ENCODE data around the gene CCM2.
"Not testable (repeated sequence)": the region's sequence is repeated elsewhere in the genome, so short reads cannot be mapped to it uniquely, and the experiment has no call there.

Gene CCM2

GRCh38 chr7:45026984-45027773 is 27.2 kb downstream of the CCM2 start:
- peak; percentile 95 for DNase-seq
- in situ Hi-C loops (cut with MboI; ENCODE audit: low pct_unique_long_range_greater_than_20kb, low sequenced_read_pairs): no loop called here

- in situ Hi-C loops (cut with MboI; ENCODE audit: low pct_unique_long_range_greater_than_20kb, low sequenced_read_pairs): no loop called here
- DNase-seq: no peak
These were observed 27.7 kb downstream of the CCM2 start for GRCh38 chr7:45027774-45028114.

GRCh38 chr7:45028138-45028919 is 28.3 kb downstream of the CCM2 start:
- in situ Hi-C loops (cut with MboI; ENCODE audit: low pct_unique_long_range_greater_than_20kb, low sequenced_read_pairs): no loop called here
- DNase-seq: peak; percentile 29

GRCh38 chr7:45028920-45029344 is 28.9 kb downstream of the CCM2 start:
- in situ Hi-C loops (cut with MboI; ENCODE audit: low pct_unique_long_range_greater_than_20kb, low sequenced_read_pairs): no loop called here
- DNase-seq: no peak

GRCh38 chr7:45031829-45032228 is 31.8 kb downstream of the CCM2 start:
- in situ Hi-C loops (cut with MboI; ENCODE audit: low pct_unique_long_range_greater_than_20kb, low sequenced_read_pairs): no loop called here
- DNase-seq: no peak

- DNase-seq: no peak
- in situ Hi-C loops (cut with MboI; ENCODE audit: low pct_unique_long_range_greater_than_20kb, low sequenced_read_pairs): no loop called here
These were observed 32.4 kb downstream of the CCM2 start for GRCh38 chr7:45032421-45032820.

- in situ Hi-C loops (cut with MboI; ENCODE audit: low pct_unique_long_range_greater_than_20kb, low sequenced_read_pairs): no loop called here
- DNase-seq: no peak
These were observed 33.4 kb downstream of the CCM2 start for GRCh38 chr7:45033261-45033930.

- in situ Hi-C loops (cut with MboI; ENCODE audit: low pct_unique_long_range_greater_than_20kb, low sequenced_read_pairs): no loop called here
- DNase-seq: no peak
These were observed 33.9 kb downstream of the CCM2 start for GRCh38 chr7:45033931-45034290.

- in situ Hi-C loops (cut with MboI; ENCODE audit: low pct_unique_long_range_greater_than_20kb, low sequenced_read_pairs): not testable (repeated sequence)
These were observed 34.7 kb downstream of the CCM2 start for GRCh38 chr7:45034710-45035109.

GRCh38 chr7:45035371-45035770 is 35.4 kb downstream of the CCM2 start:
- no peak for DNase-seq
- in situ Hi-C loops (cut with MboI; ENCODE audit: low pct_unique_long_range_greater_than_20kb, low sequenced_read_pairs): no loop called here

More at GRCh38 chr7:45034710-45035109, 34.7 kb downstream of the CCM2 start:
- DNase-seq: not testable (repeated sequence)

GRCh38 chr7:45035893-45036292 is 35.9 kb downstream of the CCM2 start:
- DNase-seq: no peak
- in situ Hi-C loops (cut with MboI; ENCODE audit: low pct_unique_long_range_greater_than_20kb, low sequenced_read_pairs): no loop called here

GRCh38 chr7:45036317-45036716 is 36.3 kb downstream of the CCM2 start:
- no peak for DNase-seq

GRCh38 chr7:45036796-45037195 is 36.8 kb downstream of the CCM2 start:
- in situ Hi-C loops (cut with MboI; ENCODE audit: low pct_unique_long_range_greater_than_20kb, low sequenced_read_pairs): no loop called here
- no peak for DNase-seq

More at GRCh38 chr7:45036317-45036716, 36.3 kb downstream of the CCM2 start:
- in situ Hi-C loops (cut with MboI; ENCODE audit: low pct_unique_long_range_greater_than_20kb, low sequenced_read_pairs): no loop called here

- in situ Hi-C loops (cut with MboI; ENCODE audit: low pct_unique_long_range_greater_than_20kb, low sequenced_read_pairs): no loop called here
- DNase-seq: no peak
These were observed 37.9 kb downstream of the CCM2 start for GRCh38 chr7:45037876-45038275.

GRCh38 chr7:45039106-45039505 is 39.1 kb downstream of the CCM2 start:
- in situ Hi-C loops (cut with MboI; ENCODE audit: low pct_unique_long_range_greater_than_20kb, low sequenced_read_pairs): no loop called here

GRCh38 chr7:45044338-45044737 is 44.3 kb downstream of the CCM2 start:
- in situ Hi-C loops (cut with MboI; ENCODE audit: low pct_unique_long_range_greater_than_20kb, low sequenced_read_pairs): no loop called here
- no peak for DNase-seq

More at GRCh38 chr7:45039106-45039505, 39.1 kb downstream of the CCM2 start:
- no peak for DNase-seq

- in situ Hi-C loops (cut with MboI; ENCODE audit: low pct_unique_long_range_greater_than_20kb, low sequenced_read_pairs): no loop called here
- no peak for DNase-seq
These were observed 48.7 kb downstream of the CCM2 start for GRCh38 chr7:45048748-45049147.

- DNase-seq: no peak
- in situ Hi-C loops (cut with MboI; ENCODE audit: low pct_unique_long_range_greater_than_20kb, low sequenced_read_pairs): no loop called here
These were observed 50.2 kb downstream of the CCM2 start for GRCh38 chr7:45050198-45050597.

GRCh38 chr7:45052011-45052410 is 52.0 kb downstream of the CCM2 start:
- in situ Hi-C loops (cut with MboI; ENCODE audit: low pct_unique_long_range_greater_than_20kb, low sequenced_read_pairs): no loop called here
- DNase-seq: no peak

- in situ Hi-C loops (cut with MboI; ENCODE audit: low pct_unique_long_range_greater_than_20kb, low sequenced_read_pairs): no loop called here
- DNase-seq: no peak
These were observed 53.4 kb downstream of the CCM2 start for GRCh38 chr7:45053401-45053800.
